NCI-H2081 treated with DMSO at 0.1 percent for 48 hours (cell line): ENCODE measurements around the gene MARCHF9.

Experiments
- DNase-seq: peaks from one replicate; lab custom pipeline; 2025; lab: John Stamatoyannopoulos, UW

MARCHF9 gene

DNA sequence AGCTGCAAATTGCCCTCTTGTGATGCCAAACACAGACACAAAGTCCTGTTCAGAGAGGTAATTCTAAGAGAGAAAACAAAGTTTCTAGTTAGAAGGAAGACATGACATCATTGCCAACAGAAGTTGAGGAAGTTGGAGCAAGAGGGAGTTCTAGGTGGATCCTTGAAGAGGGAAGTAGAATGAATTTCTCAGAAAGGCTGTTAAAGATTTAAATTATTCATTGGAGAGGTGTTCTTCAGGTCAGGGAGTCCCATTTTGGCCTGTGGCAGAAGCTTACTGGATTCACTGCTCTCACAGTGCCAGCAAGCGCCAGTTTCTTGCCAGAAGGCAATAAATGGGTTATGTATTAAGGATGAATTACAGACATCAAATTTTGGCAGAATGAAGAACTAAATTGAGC lies 43.0 kb downstream of the MARCHF9 start:
- DNase-seq: no peak

DNA sequence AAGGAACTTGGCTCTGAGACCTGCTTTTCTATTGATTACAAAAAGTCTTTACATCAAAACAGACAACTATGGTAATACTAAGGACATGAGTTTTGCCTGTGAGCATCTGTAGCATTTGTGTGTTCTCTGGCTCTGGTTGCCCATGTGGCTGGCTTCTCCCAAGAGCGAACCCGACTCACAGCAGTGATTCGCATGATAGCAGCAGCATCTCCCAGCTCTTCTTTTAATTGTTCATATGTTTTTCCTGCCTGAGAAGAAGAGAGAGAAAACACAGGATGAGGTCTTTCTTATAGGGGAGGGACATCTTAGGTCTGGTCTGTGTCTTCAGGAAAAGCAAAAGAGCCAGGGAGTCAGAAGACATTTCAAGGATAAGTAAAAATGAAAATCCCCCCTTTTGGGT lies 46.1 kb downstream of the MARCHF9 start:
- DNase-seq: no peak

DNA sequence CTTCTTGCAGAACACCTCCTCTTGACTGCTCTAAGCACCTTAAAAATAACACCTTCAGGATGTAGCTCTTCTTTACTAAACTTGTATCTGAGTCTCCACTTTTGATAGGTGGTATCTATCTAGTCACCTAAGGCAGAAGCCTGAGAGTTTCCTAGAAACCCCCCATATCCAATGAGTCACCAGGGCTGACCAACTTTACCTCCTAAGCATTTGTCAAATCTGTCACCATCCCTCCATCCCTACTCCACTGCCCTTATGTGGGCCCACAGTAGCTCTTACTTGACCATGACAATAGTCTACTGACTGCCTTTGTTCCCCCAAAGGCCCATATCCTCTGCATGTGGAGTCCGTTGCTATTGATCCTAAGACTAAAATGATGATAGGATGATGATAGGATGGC lies 47.7 kb downstream of the MARCHF9 start:
- DNase-seq: no peak

DNA sequence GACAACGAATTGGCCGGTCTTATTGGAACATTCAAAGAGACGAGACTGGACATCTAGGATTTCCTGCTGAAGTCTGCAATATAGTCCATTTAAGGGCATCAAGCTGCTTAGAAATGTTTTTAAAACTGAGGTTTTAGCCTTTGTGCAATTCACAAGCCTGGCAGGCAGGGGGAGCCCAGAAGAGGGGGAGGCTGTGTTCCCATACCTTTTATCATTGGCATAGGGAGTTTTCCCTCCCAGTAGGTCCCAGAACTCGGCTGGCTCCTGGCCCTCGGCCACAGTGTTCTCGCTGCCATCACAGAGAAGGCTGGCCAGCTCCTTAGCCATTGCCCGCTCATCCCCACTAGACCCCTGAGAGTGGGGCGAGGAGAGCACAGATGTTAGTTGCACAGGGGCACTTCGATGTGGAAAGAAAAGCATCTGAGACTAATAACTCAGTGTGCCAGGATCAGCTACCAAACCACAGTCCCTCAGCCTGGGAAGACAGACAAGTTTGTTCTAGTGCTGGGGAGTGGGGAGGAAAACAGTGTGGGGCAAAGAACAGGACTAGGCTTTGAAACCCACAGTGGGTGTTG lies 48.5 kb downstream of the MARCHF9 start:
- no peak for DNase-seq

DNA sequence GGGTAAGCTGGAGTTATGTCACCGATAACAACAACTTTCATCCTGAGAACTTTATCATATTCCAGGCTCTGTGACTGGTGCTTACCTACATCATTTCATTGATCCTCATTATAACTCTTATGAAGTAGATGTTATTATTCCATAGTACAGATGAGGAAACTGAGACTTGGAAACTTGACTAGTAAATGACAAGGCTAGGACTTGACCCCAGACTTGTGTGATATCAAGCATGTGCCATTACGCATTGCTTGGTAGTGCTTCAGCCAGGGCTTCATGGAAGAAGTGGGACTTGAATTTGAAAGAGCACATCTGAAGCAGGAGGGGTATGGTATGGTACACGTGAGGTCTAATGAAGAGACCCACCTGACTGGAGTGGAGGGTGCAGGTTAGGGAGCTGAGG lies 51.8 kb downstream of the MARCHF9 start:
- no peak for DNase-seq

DNA sequence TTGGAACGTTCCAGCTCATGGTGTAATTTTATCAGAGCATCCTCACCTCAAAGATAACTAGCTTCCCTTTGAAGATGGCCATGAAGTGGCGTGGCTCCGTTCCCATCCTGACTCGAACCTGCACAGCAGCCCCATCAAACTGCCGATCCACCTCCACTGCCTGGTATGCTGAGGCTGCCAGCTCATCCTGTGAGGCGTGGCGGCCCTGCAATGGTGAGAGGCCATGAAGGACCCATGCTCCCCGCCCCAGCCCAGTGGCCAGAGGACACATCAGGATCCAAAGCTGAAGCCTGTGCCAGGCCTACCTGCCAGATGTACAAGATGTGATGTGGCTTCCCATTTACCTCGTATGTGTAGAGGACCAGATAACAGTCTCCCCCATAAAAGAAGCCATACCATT lies 52.4 kb downstream of the MARCHF9 start:
- no peak for DNase-seq

DNA sequence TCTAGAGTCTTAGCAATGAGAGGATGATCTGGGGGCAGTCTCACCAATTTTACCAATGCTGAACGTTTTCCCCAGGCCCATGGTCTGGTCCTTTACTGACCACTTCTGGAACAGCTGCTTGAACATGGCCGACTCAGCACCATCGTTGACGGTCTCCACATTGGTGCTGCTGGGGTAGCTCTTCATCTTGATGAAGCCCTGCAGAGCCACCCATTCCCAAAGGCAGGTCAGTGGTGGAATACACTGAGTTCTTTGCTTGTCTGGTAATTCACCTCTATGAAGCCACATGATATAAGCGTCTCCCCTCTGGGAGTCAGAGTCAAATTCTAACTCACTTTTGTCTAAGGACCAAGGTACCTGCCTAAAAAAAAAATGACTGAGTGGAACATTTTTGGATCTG lies 53.4 kb downstream of the MARCHF9 start:
- no peak for DNase-seq

DNA sequence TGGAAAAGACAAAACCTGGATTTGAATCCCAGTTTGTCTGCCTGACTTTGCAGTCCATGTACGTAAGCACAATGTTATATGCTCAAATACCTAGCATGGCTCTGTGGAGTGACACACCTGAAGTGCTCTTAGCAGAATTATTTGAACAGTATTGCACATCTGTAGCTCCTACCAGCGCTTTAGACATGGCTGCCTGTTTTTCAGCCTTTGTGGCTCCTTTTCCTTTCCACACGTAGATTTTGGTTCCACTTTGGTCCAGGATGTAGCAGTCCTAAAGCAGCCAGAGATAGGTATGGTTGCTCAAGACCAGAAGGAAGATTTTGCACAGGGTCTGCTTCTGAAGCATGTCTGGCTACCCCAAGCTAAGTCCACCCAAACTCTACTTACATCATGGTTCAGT lies 54.5 kb downstream of the MARCHF9 start:
- no peak for DNase-seq
